ENCODE data around the gene ERMARD. TPM values are rescaled to one million over a fixed set of nuclear protein-coding genes. Genes with fewer than 3 reads are reported as not detected.

The ERMARD gene
- total and polyA plus RNA-seq, 4 donors = 27.2 to 44.9 (median 35.0) TPM

DNA sequence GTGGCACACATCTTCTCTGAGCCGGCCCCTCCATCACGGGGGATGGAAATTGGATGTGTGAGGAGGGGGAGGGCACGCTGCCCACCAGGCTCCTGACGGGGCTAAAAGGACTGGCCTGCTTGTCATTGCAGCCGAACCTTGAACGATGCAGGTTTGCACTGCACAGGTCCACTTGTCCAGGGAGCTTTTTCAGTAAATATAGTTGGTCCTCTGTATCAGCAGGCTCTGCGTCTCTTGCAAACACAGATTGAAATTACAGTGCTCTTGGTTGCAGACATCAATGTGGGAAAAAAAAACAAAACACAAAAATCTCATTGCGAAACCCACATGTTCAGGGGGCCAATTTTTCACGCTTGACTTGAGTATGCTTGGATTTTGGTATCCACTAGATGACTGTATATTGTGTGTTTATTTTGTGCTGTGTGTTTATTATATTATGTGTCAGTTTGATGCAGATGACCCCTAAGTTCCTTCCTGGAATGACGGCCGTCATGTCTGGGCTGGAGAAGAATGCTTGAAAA lies 29.2 kb downstream of the ERMARD start:
- Histone ChIP-seq H3K4me1 (ENCODE audit: control insufficient read depth, insufficient read depth, low read length) (no peaks in the 10 kb centered on the region), H3K27ac (ENCODE audit: low read depth, low read length) (no peak overlapping the region), H3K36me3 (ENCODE audit: control insufficient read depth, insufficient read depth, low read length) (peaks cover 54% of the 10 kb centered on the region)

DNA sequence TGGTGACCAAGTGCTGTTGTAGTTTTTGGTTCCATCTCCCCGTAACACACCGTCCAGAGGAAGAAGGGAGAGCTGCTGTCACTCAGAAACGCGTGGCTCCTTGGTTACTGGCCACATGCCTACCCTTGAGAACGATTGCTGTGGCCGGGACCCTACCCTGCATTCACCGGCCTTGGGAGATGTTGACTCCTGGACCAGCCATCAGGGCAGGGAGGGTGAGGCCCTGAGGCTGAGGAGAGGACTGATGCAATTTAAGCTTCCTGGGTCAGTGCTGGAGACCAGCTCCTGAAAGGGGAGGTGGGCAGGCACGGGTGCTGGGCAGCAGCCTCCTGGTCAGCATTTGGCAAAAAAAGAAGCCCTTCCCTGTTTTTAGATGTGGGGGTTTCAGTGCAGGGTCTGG lies 31.5 kb downstream of the ERMARD start:
- Histone ChIP-seq H3K27me3 (ENCODE audit: control insufficient read depth, insufficient read depth, low read length) (no peaks in the 10 kb centered on the region), H3K27ac (ENCODE audit: low read depth, low read length) (no peak overlapping the region), H3K4me1 (ENCODE audit: control insufficient read depth, insufficient read depth, low read length) (no peaks in the 10 kb centered on the region), H3K36me3 (ENCODE audit: control insufficient read depth, insufficient read depth, low read length) (peaks cover 43% of the 10 kb centered on the region), H3K9me3 (ENCODE audit: control insufficient read depth, insufficient read depth, low read length) (no peaks in the 10 kb centered on the region), H3K4me3 (ENCODE audit: low read depth, low read length) (no peak overlapping the region)
- 96% methylated on average over 8 of the region's 8 CpGs for WGBS (ENCODE audit: insufficient coverage)
- DNase-seq (ENCODE audit: low read depth in 4 of 6, low spot score in 6 of 6) = no peak

More for the DNA sequence above, 29.2 kb downstream of the ERMARD start:
- no peak for DNase-seq (ENCODE audit: low read depth in 4 of 6, low spot score in 6 of 6)
- 81% methylated on average over 8 of the region's 11 CpGs for WGBS (ENCODE audit: insufficient coverage)
- no peaks in the 10 kb centered on the region for H3K27me3 ChIP-seq (ENCODE audit: control insufficient read depth, insufficient read depth, low read length)
- no peaks in the 10 kb centered on the region for H3K9me3 ChIP-seq (ENCODE audit: control insufficient read depth, insufficient read depth, low read length)
- no peak overlapping the region for H3K4me3 ChIP-seq (ENCODE audit: low read depth, low read length)

DNA sequence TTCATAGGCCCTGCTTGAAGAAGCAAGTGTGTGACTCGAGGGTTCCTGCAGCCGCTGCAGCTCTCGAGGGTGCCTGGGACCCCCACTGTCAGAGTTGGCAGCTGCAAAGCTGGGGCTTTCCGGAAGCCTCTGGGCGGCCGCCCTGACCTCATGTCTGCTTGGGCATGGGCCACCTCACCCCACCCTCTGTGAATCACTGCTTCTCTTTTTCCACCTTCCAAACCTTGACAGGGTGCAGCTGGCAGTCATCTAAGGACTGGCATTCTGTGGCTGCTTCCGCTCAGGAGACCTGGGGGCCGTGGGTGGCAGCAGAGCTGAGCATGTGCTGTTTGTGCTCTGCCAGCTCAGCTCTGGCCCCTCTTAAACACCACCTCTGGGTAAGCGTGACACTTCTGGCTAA lies 32.0 kb downstream of the ERMARD start:
- no peak for DNase-seq (ENCODE audit: low read depth in 4 of 6, low spot score in 6 of 6)
- 95% methylated on average over 9 of the region's 9 CpGs for WGBS (ENCODE audit: insufficient coverage)
- Histone ChIP-seq H3K4me3 (ENCODE audit: low read depth, low read length) (no peak overlapping the region), H3K4me1 (ENCODE audit: control insufficient read depth, insufficient read depth, low read length) (no peaks in the 10 kb centered on the region), H3K27ac (ENCODE audit: low read depth, low read length) (no peak overlapping the region), H3K36me3 (ENCODE audit: control insufficient read depth, insufficient read depth, low read length) (peaks cover 43% of the 10 kb centered on the region), H3K9me3 (ENCODE audit: control insufficient read depth, insufficient read depth, low read length) (no peaks in the 10 kb centered on the region), H3K27me3 (ENCODE audit: control insufficient read depth, insufficient read depth, low read length) (no peaks in the 10 kb centered on the region)

DNA sequence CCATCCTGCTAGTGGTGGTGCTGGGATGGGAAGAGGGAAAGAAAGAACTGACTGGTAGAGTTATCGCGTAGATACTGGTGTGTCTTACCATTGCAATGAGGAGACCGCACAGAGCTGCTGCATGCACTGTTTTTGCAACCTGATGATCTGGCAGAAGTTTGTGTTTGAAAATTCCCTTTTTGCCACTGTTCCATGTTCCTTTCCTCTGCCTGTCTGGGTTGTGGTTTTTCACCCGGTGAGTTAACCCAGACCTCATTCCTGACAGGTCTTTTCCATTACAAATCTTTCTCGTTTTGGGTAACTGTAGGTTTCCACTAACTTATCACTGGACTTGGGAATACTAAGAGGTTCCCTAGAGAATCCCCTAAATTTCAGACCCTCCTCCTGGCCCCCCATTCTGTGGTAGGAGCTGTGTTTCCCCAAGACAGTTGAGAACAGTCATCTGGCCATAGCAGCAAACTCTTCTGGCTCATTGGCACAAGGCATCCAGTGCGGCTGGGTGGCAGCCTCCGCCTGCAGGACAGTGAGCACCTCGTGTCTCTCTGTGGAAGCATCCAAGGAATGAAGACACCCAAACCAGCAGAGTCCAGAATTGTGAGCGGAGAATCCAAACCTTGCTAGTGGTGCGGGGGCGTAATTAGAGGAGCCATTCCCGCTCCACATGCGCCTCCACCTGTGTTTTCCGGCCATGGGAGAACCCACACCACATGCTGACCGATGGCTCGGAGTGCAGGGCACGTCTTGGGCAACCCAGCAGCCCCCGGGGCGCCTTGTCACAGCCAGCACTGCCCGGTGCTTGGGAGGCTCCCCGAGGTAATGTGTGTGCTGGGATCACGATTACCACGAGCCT lies 32.8 kb downstream of the ERMARD start:
- Histone ChIP-seq H3K9me3 (ENCODE audit: control insufficient read depth, insufficient read depth, low read length) (no peaks in the 10 kb centered on the region), H3K4me3 (ENCODE audit: low read depth, low read length) (no peak overlapping the region), H3K4me1 (ENCODE audit: control insufficient read depth, insufficient read depth, low read length) (peaks cover 1% of the 10 kb centered on the region), H3K36me3 (ENCODE audit: control insufficient read depth, insufficient read depth, low read length) (peaks cover 35% of the 10 kb centered on the region), H3K27ac (ENCODE audit: low read depth, low read length) (no peak overlapping the region), H3K27me3 (ENCODE audit: control insufficient read depth, insufficient read depth, low read length) (no peaks in the 10 kb centered on the region)
- DNase-seq (ENCODE audit: low read depth in 4 of 6, low spot score in 6 of 6) = no peak
- 95% methylated on average over 21 of the region's 23 CpGs for WGBS (ENCODE audit: insufficient coverage)

DNA sequence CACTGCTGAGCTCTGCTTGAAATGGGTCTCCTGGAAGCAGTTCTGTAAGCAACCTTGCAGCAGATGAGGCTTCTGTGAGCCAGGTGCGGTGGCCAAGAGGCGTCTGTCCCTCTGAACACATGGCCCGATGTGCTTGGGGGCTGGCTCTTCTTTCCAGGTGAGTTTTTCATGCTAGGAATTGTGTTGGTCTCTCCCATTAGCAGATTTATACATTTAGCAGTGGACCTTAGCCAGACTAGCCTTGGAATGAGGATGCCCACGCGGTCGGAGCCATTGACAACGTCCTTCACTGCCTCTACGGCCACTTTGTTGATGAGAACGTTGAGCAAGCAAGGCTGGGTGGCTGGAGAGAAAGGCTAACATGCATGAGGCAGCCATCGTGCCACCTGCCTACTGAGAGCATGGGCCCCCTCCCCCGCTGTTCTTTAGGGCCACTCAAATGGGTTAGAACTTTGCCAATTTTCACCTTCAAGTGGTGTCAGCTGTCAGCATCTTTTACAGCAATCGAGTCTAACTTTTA lies 33.5 kb downstream of the ERMARD start:
- DNase-seq (ENCODE audit: low read depth in 4 of 6, low spot score in 6 of 6) = no peak
- Histone ChIP-seq H3K4me1 (ENCODE audit: control insufficient read depth, insufficient read depth, low read length) (peaks cover 8% of the 10 kb centered on the region), H3K27ac (ENCODE audit: low read depth, low read length) (no peak overlapping the region), H3K36me3 (ENCODE audit: control insufficient read depth, insufficient read depth, low read length) (peaks cover 30% of the 10 kb centered on the region), H3K27me3 (ENCODE audit: control insufficient read depth, insufficient read depth, low read length) (no peaks in the 10 kb centered on the region), H3K9me3 (ENCODE audit: control insufficient read depth, insufficient read depth, low read length) (no peaks in the 10 kb centered on the region), H3K4me3 (ENCODE audit: low read depth, low read length) (no peak overlapping the region)
- WGBS (ENCODE audit: insufficient coverage) = 91% methylated on average over 12 of the region's 12 CpGs

DNA sequence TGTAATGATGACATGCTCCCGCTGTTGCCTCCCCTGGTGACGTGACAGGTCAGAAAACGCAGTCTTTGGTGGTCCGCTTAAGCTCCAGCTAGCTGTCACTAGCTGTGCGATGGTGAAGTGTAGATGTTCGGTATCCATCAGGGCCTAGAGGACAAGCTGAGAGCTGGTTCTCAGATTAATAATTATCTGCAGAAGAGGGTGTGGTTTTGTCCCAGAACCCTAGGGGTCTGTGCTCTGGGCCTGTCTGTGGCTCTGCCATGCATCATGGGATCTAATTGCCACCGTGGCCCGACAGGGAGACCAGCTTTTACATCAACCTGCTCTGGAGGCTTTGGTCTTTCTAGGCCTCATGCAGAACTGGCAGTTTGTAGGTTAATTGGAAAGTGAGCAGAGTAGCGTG lies 34.1 kb downstream of the ERMARD start:
- no peak overlapping the region for H3K4me3 ChIP-seq (ENCODE audit: low read depth, low read length)
- peaks cover 24% of the 10 kb centered on the region for H3K36me3 ChIP-seq (ENCODE audit: control insufficient read depth, insufficient read depth, low read length)
- H3K4me1 ChIP-seq (ENCODE audit: control insufficient read depth, insufficient read depth, low read length) = peaks cover 15% of the 10 kb centered on the region
- H3K9me3 ChIP-seq (ENCODE audit: control insufficient read depth, insufficient read depth, low read length) = no peaks in the 10 kb centered on the region
- H3K27ac ChIP-seq (ENCODE audit: low read depth, low read length) = no peak overlapping the region
- DNase-seq (ENCODE audit: low read depth in 4 of 6, low spot score in 6 of 6) = no peak
- WGBS (ENCODE audit: insufficient coverage) = 90% methylated on average over 8 of the region's 9 CpGs
- no peaks in the 10 kb centered on the region for H3K27me3 ChIP-seq (ENCODE audit: control insufficient read depth, insufficient read depth, low read length)

DNA sequence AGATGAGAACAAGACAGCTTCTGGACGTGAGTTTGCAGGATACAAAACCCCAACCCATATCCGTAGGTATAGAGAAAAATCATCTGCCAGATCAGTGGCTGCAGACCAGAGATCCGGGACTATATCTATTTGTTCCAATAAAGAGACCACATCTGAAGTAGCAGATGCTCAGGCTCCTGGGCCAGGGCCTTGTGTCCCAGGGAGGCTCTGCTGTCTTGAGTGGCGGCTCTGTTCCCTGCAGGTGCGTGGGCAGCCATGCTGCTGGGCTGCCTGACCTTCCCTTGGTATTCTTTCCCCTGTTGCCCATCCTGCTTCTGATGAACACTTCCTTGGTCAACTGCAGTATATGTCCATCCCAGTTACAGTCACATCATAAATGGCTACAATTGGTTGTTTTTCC lies 34.9 kb downstream of the ERMARD start:
- H3K4me3 ChIP-seq (ENCODE audit: low read depth, low read length) = no peak overlapping the region
- DNase-seq (ENCODE audit: low read depth in 4 of 6, low spot score in 6 of 6) = no peak
- peaks cover 24% of the 10 kb centered on the region for H3K36me3 ChIP-seq (ENCODE audit: control insufficient read depth, insufficient read depth, low read length)
- peaks cover 18% of the 10 kb centered on the region for H3K4me1 ChIP-seq (ENCODE audit: control insufficient read depth, insufficient read depth, low read length)
- no peaks in the 10 kb centered on the region for H3K27me3 ChIP-seq (ENCODE audit: control insufficient read depth, insufficient read depth, low read length)
- H3K27ac ChIP-seq (ENCODE audit: low read depth, low read length) = no peak overlapping the region
- H3K9me3 ChIP-seq (ENCODE audit: control insufficient read depth, insufficient read depth, low read length) = no peaks in the 10 kb centered on the region
- WGBS (ENCODE audit: insufficient coverage) = 84% methylated on average over 5 of the region's 5 CpGs

DNA sequence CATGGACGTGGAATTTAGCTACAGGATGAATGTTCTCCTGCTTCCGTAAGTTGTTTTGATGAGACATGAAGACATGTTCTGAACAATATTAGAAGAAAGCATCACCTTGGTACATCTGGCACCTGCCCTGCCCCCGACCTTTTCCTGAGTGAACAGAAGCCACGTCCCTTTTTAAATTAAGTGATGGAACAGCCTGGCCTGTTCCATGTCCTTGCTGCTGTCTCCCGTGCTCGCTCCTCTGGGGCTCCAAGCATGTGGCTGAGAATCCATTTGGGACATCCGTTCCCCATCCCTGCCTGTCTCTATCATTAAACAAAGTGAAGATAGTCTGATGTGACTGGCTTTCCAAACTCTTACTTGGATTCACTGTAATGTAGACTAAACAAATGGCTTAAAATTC lies 36.4 kb downstream of the ERMARD start:
- Histone ChIP-seq H3K4me1 (ENCODE audit: control insufficient read depth, insufficient read depth, low read length) (peaks cover 18% of the 10 kb centered on the region), H3K4me3 (ENCODE audit: low read depth, low read length) (no peak overlapping the region), H3K27me3 (ENCODE audit: control insufficient read depth, insufficient read depth, low read length) (no peaks in the 10 kb centered on the region), H3K9me3 (ENCODE audit: control insufficient read depth, insufficient read depth, low read length) (no peaks in the 10 kb centered on the region), H3K27ac (ENCODE audit: low read depth, low read length) (no peak overlapping the region), H3K36me3 (ENCODE audit: control insufficient read depth, insufficient read depth, low read length) (peaks cover 24% of the 10 kb centered on the region)
- DNase-seq (ENCODE audit: low read depth in 4 of 6, low spot score in 6 of 6) = no peak
- 91% methylated on average over 6 of the region's 7 CpGs for WGBS (ENCODE audit: insufficient coverage)

DNA sequence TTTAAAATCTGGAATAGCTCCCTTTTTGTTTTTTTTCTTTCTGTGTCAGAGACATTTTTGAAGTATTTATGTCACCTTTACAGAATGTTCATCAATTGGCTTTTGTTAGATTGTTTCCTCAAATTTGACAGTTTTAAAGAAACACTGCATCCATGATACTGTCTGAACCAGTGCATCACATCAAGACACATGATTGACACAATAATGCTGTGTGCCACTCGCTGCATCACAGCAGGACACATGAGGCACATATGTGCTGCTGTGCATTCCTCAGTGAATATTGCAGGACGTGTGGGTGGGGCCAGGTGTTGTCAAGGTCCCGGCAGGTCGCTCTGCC lies 37.4 kb downstream of the ERMARD start:
- H3K36me3 ChIP-seq (ENCODE audit: control insufficient read depth, insufficient read depth, low read length) = peaks cover 14% of the 10 kb centered on the region
- peaks cover 18% of the 10 kb centered on the region for H3K4me1 ChIP-seq (ENCODE audit: control insufficient read depth, insufficient read depth, low read length)
- no peaks in the 10 kb centered on the region for H3K9me3 ChIP-seq (ENCODE audit: control insufficient read depth, insufficient read depth, low read length)
- no peak overlapping the region for H3K4me3 ChIP-seq (ENCODE audit: low read depth, low read length)
- no peak overlapping the region for H3K27ac ChIP-seq (ENCODE audit: low read depth, low read length)
- no peaks in the 10 kb centered on the region for H3K27me3 ChIP-seq (ENCODE audit: control insufficient read depth, insufficient read depth, low read length)
- 84% methylated on average over 4 of the region's 4 CpGs for WGBS (ENCODE audit: insufficient coverage)
- no peak for DNase-seq (ENCODE audit: low read depth in 4 of 6, low spot score in 6 of 6)
